ENCODE measurements around the gene GSTA1.
"Not testable (repeated sequence)": the region's sequence is repeated elsewhere in the genome, so short reads cannot be mapped to it uniquely, and the experiment has no call there.

Gene GSTA1

GRCh38 chr6:52788478-52788877, 15.1 kb downstream of the GSTA1 start:
- no peaks in the 10 kb centered on the region for H3K27me3 ChIP-seq
- TF ChIP-seq CTCF (IDR thresholded peaks at IDR 0.05): no peak
- peaks cover 0 to 12% (median 0%) of the 10 kb centered on the region in 4 donors for H3K4me1 ChIP-seq
- H3K36me3 ChIP-seq: no peaks in the 10 kb centered on the region
- no peak overlapping the region for H3K4me3 ChIP-seq
- no peak for DNase-seq
- no peak overlapping the region for H3K27ac ChIP-seq
- intact Hi-C loops (cut with DNase I; ENCODE audit: low total_unique reads): no loop called here
- H3K9me3 ChIP-seq: no peaks in the 10 kb centered on the region

GRCh38 chr6:52787917-52788316, 15.7 kb downstream of the GSTA1 start:
- no peak overlapping the region for H3K27ac ChIP-seq
- no peaks in the 10 kb centered on the region for H3K27me3 ChIP-seq
- DNase-seq: no peak
- intact Hi-C loops (cut with DNase I; ENCODE audit: low total_unique reads): no loop called here
- no peak for TF ChIP-seq CTCF (IDR thresholded peaks at IDR 0.05)
- peaks cover 0 to 12% (median 0%) of the 10 kb centered on the region in 4 donors for H3K4me1 ChIP-seq
- no peaks in the 10 kb centered on the region for H3K9me3 ChIP-seq
- no peaks in the 10 kb centered on the region for H3K36me3 ChIP-seq
- no peak overlapping the region for H3K4me3 ChIP-seq

- no peak for TF ChIP-seq CTCF (IDR thresholded peaks at IDR 0.05)
- no peak overlapping the region for H3K27ac ChIP-seq
- no peaks in the 10 kb centered on the region for H3K36me3 ChIP-seq
- intact Hi-C loops (cut with DNase I; ENCODE audit: low total_unique reads): no loop called here
- H3K4me3 ChIP-seq: no peak overlapping the region
- no peaks in the 10 kb centered on the region for H3K27me3 ChIP-seq
- H3K4me1 ChIP-seq: peaks cover 0 to 12% (median 0%) of the 10 kb centered on the region in 4 donors
- no peaks in the 10 kb centered on the region for H3K9me3 ChIP-seq
- DNase-seq: no peak
Observed at GRCh38 chr6:52786249-52786956, 17.2 kb downstream of the GSTA1 start.

GRCh38 chr6:52782696-52783274, 20.8 kb downstream of the GSTA1 start:
- H3K4me1 ChIP-seq; H3K27me3 ChIP-seq; DNase-seq; intact Hi-C loops (cut with DNase I; ENCODE audit: low total_unique reads); H3K36me3 ChIP-seq; H3K4me3 ChIP-seq; H3K9me3 ChIP-seq; H3K27ac ChIP-seq: not testable (repeated sequence)

GRCh38 chr6:52782209-52782608, 21.4 kb downstream of the GSTA1 start:
- DNase-seq; H3K4me3 ChIP-seq; H3K27ac ChIP-seq; H3K9me3 ChIP-seq; intact Hi-C loops (cut with DNase I; ENCODE audit: low total_unique reads); H3K36me3 ChIP-seq; H3K4me1 ChIP-seq; H3K27me3 ChIP-seq: not testable (repeated sequence)

GRCh38 chr6:52779237-52779636, 24.4 kb downstream of the GSTA1 start:
- intact Hi-C loops (cut with DNase I; ENCODE audit: low total_unique reads): no loop called here
- Histone ChIP-seq H3K27me3 (no peaks in the 10 kb centered on the region), H3K9me3 (no peaks in the 10 kb centered on the region), H3K27ac (no peak overlapping the region), H3K4me1 (no peaks in the 10 kb centered on the region), H3K4me3 (no peak overlapping the region), H3K36me3 (no peaks in the 10 kb centered on the region)
- TF ChIP-seq CTCF (IDR thresholded peaks at IDR 0.05): no peak
- no peak for DNase-seq

GRCh38 chr6:52776711-52777351, 26.8 kb downstream of the GSTA1 start:
- H3K4me3 ChIP-seq; H3K9me3 ChIP-seq; DNase-seq; H3K36me3 ChIP-seq; H3K27ac ChIP-seq; intact Hi-C loops (cut with DNase I; ENCODE audit: low total_unique reads); H3K27me3 ChIP-seq; H3K4me1 ChIP-seq: not testable (repeated sequence)

GRCh38 chr6:52769399-52769798, 34.2 kb downstream of the GSTA1 start:
- H3K36me3 ChIP-seq; H3K9me3 ChIP-seq; H3K27me3 ChIP-seq; H3K27ac ChIP-seq; H3K4me1 ChIP-seq; DNase-seq; intact Hi-C loops (cut with DNase I; ENCODE audit: low total_unique reads); H3K4me3 ChIP-seq: not testable (repeated sequence)

- H3K4me3 ChIP-seq; H3K36me3 ChIP-seq; H3K9me3 ChIP-seq; H3K27me3 ChIP-seq; H3K4me1 ChIP-seq; intact Hi-C loops (cut with DNase I; ENCODE audit: low total_unique reads); H3K27ac ChIP-seq; DNase-seq: not testable (repeated sequence)
Observed at GRCh38 chr6:52767658-52768057, 36.0 kb downstream of the GSTA1 start.

- H3K4me1 ChIP-seq; H3K9me3 ChIP-seq; H3K27ac ChIP-seq; intact Hi-C loops (cut with DNase I; ENCODE audit: low total_unique reads); DNase-seq; H3K27me3 ChIP-seq; H3K36me3 ChIP-seq; H3K4me3 ChIP-seq: not testable (repeated sequence)
Observed at GRCh38 chr6:52763322-52763916, 40.2 kb downstream of the GSTA1 start, which contains the start of gene GSTA2. Gene GSTA2 (minus strand): TSS chr6:52763475. CDS start chr6:52757947, 5,528 bp downstream.
